A673 (cell line): ENCODE results near the gene SLC16A10. TPM values are rescaled to one million over a fixed set of nuclear protein-coding genes. Genes with fewer than 3 reads are reported as not detected.

Source experiments
- BruUV-seq: library from RNA; stranded (reverse); fragments of 400-500 nt; replicated peaks from 2 replicates; lab custom pipeline; 2021; lab: Mats Ljungman, UMichigan
- CTCF ChIA-PET: fragments of 300-600 bp; sonication (Branson Sonifier 250); formaldehyde crosslinking; loops from one replicate; lab custom pipeline; 2022; ENCODE audit warnings: antibody characterized with exemption; lab: Charles Lee
- POLR2A ChIA-PET: fragments of 300-600 bp; sonication (Branson Sonifier 250); formaldehyde crosslinking; loops from one replicate; lab custom pipeline; 2022; ENCODE audit warnings: antibody characterized with exemption; ENCODE audit not compliant: low non-redundant PET; lab: Charles Lee
- DNase-seq: peaks from one replicate; pipeline ENCODE4 v3.0.0-alpha.2; 2015; ENCODE audit warnings: low spot score
- H3K27ac ChIP-seq: fragments of 200-600 bp; sonication (generic); 2 replicates; pipeline ENCODE4 v1.5.1; 2016; ENCODE audit warnings: mixed run types, low read depth, mild to moderate bottlenecking, mixed read lengths, antibody characterized with exemption, low read length; ENCODE audit not compliant: poor library complexity, severe bottlenecking
- H3K27me3 ChIP-seq: fragments of 200-600 bp; sonication (generic); replicated peaks from 2 replicates; pipeline ENCODE4 v1.6.1; 2017; ENCODE audit warnings: mixed run types, low read depth, mild to moderate bottlenecking, mixed read lengths, antibody characterized with exemption, low read length; ENCODE audit not compliant: insufficient read depth, poor library complexity
- H3K36me3 ChIP-seq: fragments of 200-600 bp; sonication (generic); 2 replicates; pipeline ENCODE4 v1.6.1; 2016; ENCODE audit warnings: mixed run types, mild to moderate bottlenecking, mixed read lengths, antibody characterized with exemption, low read length; ENCODE audit not compliant: insufficient read depth, poor library complexity, severe bottlenecking
- H3K4me1 ChIP-seq: fragments of 200-600 bp; sonication (generic); 2 replicates; pipeline ENCODE4 v1.6.1; 2017; ENCODE audit warnings: mixed run types, mild to moderate bottlenecking, mixed read lengths, antibody characterized with exemption, low read length; ENCODE audit not compliant: insufficient read depth, poor library complexity, severe bottlenecking
- H3K4me3 ChIP-seq: fragments of 200-600 bp; sonication (generic); 2 replicates; pipeline ENCODE4 v1.5.1; 2016; ENCODE audit warnings: low read depth, mixed run types, mild to moderate bottlenecking, mixed read lengths, low read length; ENCODE audit not compliant: poor library complexity, severe bottlenecking
- H3K9me3 ChIP-seq: fragments of 200-600 bp; sonication (generic); 2 replicates; pipeline ENCODE4 v1.6.1; 2016; ENCODE audit warnings: mixed run types, low read depth, mild to moderate bottlenecking, mixed read lengths, antibody characterized with exemption, low read length; ENCODE audit not compliant: poor library complexity, severe bottlenecking
- EZH2 ChIP-seq: fragments of 200-600 bp; sonication (generic); IDR thresholded peaks from 2 replicates; pipeline ENCODE4 v1.6.1; 2017; ENCODE audit warnings: borderline replicate concordance, low read depth, mild to moderate bottlenecking, mixed read lengths, antibody characterized with exemption, low read length; ENCODE audit not compliant: poor library complexity, severe bottlenecking
- intact Hi-C: fragments of 100-400 bp; cut with micrococcal nuclease; formaldehyde crosslinking; loops from one replicate; pipeline ENCODE4 v1.10.0; 2022; ENCODE audit not compliant: unreplicated experiment
- total RNA-seq: library from RNA; stranded (reverse); gene quantifications from 2 replicates; pipeline ENCODE4 v1.2.3, GENCODE V29; 2021
- TF ChIP-seq, protein P1 (sequence below): fragments of 300-800, 200-600 bp; sonication (generic); conservative IDR thresholded peaks from 2 replicates; pipeline ENCODE4 v1.5.1; 2017; ENCODE audit warnings: low read depth, mild to moderate bottlenecking, antibody characterized with exemption, low read length, moderate library complexity, mixed read lengths

The SLC16A10 gene
- total RNA-seq, 1 experiment from 2014 or later = 7.9 TPM

DNA sequence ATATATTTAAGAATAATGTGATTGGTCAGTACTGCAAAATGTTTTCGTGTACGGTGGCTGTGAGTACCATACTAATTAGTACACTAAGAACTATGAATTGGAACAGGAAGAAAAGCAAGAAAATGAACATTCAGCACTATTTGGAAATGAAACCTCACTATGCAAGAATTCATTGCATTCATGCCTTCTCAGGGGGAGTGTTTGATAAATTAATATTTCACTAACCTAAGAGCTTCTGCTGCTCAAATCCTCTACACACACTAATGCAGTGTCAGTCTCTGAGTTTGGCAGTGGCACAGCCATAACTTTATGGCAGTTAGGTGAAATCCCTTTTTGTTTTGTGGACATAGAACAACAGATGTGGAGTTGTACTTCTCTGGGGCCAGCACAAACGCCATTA, 60.1 kb downstream of the SLC16A10 start:
- no peaks in the 10 kb centered on the region for H3K4me1 ChIP-seq
- CTCF ChIA-PET = no interaction called here
- H3K4me3 ChIP-seq = no peak overlapping the region
- no peaks in the 10 kb centered on the region for H3K36me3 ChIP-seq
- no TSS peak for BruUV-seq
- no peak for TF ChIP-seq EZH2
- TF ChIP-seq, protein P1, sequence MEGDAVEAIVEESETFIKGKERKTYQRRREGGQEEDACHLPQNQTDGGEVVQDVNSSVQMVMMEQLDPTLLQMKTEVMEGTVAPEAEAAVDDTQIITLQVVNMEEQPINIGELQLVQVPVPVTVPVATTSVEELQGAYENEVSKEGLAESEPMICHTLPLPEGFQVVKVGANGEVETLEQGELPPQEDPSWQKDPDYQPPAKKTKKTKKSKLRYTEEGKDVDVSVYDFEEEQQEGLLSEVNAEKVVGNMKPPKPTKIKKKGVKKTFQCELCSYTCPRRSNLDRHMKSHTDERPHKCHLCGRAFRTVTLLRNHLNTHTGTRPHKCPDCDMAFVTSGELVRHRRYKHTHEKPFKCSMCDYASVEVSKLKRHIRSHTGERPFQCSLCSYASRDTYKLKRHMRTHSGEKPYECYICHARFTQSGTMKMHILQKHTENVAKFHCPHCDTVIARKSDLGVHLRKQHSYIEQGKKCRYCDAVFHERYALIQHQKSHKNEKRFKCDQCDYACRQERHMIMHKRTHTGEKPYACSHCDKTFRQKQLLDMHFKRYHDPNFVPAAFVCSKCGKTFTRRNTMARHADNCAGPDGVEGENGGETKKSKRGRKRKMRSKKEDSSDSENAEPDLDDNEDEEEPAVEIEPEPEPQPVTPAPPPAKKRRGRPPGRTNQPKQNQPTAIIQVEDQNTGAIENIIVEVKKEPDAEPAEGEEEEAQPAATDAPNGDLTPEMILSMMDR = no peak
- H3K27ac ChIP-seq = no peak overlapping the region
- DNase-seq = no peak
- POLR2A ChIA-PET = no interaction called here
- no peaks in the 10 kb centered on the region for H3K27me3 ChIP-seq
- intact Hi-C loops = no loop called here
- H3K9me3 ChIP-seq = no peaks in the 10 kb centered on the region

DNA sequence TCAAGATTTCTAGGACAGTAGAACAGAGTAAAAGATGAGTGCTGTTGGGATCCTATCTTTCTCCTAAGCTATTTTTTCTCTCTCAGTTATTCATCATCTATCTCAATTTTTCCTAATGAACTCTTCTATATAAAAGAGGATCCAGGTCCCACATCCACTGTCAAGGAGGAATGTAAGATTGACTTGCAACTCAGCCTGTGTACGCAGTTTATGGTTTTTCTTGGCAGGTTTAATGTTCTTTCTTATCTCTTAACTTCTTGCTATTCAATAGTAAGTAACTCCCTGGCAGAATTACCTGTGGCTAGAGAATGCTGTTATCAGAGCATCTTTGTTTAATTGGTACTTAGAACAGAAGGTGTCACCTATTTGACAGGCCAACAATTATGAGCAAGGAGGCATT, 60.8 kb downstream of the SLC16A10 start:
- no peaks in the 10 kb centered on the region for H3K9me3 ChIP-seq
- ChIA-PET POLR2A (no interaction called here), CTCF (no interaction called here)
- H3K4me3 ChIP-seq = no peak overlapping the region
- DNase-seq = no peak
- TF ChIP-seq, protein P1 = no peak
- TF ChIP-seq EZH2 = no peak
- no peaks in the 10 kb centered on the region for H3K36me3 ChIP-seq
- BruUV-seq = no TSS peak
- intact Hi-C loops = no loop called here
- no peak overlapping the region for H3K27ac ChIP-seq
- H3K27me3 ChIP-seq = no peaks in the 10 kb centered on the region
- H3K4me1 ChIP-seq = no peaks in the 10 kb centered on the region

DNA sequence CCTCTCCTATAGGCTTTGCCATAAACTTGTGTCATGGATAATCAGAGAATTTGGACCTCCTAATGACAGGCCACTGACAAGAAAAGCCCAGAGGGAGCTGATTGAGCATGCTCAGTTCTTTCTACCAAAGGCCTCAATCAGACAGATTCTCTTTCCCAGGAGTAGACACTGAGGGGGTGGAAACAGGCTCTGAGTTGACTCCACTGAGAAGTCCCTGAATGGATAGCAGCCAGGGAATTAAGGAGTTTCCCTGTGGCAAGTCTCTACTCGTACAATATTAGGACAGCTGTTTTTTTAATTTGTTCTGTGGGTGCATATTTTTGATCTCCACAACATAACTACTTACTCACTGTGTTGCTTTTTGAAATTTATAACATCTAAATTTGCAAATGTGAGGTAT, 63.3 kb downstream of the SLC16A10 start:
- TF ChIP-seq, protein P1 = no peak
- TF ChIP-seq EZH2 = no peak
- ChIA-PET POLR2A (no interaction called here), CTCF (no interaction called here)
- H3K27me3 ChIP-seq = no peaks in the 10 kb centered on the region
- no peak overlapping the region for H3K4me3 ChIP-seq
- no peak overlapping the region for H3K27ac ChIP-seq
- H3K9me3 ChIP-seq = no peaks in the 10 kb centered on the region
- intact Hi-C loops = no loop called here
- DNase-seq = no peak
- H3K4me1 ChIP-seq = no peaks in the 10 kb centered on the region
- no TSS peak for BruUV-seq
- H3K36me3 ChIP-seq = no peaks in the 10 kb centered on the region
